ENCODE measurements around the gene ADARB2. TPM values are rescaled to one million over a fixed set of nuclear protein-coding genes. Genes with fewer than 3 reads are reported as not detected.

The ADARB2 gene
- total and polyA plus RNA-seq, 8 donors, result 0.34 to 24.7 (median 3.2) TPM

GRCh38 chr10:1150638-1150955 is 586.7 kb downstream of the ADARB2 start:
- intact Hi-C loops (cut with DNase I), result no loop called here
- Histone ChIP-seq H3K4me3 (no peak overlapping the region), H3K4me1 (no peaks in the 10 kb centered on the region), H3K9me3 (peaks cover 0 to 4% (median 0%) of the 10 kb centered on the region in 4 donors), H3K36me3 (no peaks in the 10 kb centered on the region), H3K27ac (no peak overlapping the region), H3K27me3 (no peaks in the 10 kb centered on the region)
- WGBS, 2 donors, result 73 to 89% methylated on average over 13 of the region's 13 CpGs
- no peak for ATAC-seq
- TF ChIP-seq CTCF (IDR thresholded peaks at IDR 0.05), result no peak
- no peak for FAIRE-seq
- no peak for DNase-seq

GRCh38 chr10:1149793-1150637 is 587.3 kb downstream of the ADARB2 start:
- DNase-seq (peak in 1 of 6 donors; percentile 37), ATAC-seq (peak; percentile 55 to 90 (median 84)), FAIRE-seq (no peak)
- H3K27ac ChIP-seq, result no peak overlapping the region
- no peaks in the 10 kb centered on the region for H3K36me3 ChIP-seq
- H3K27me3 ChIP-seq, result no peaks in the 10 kb centered on the region
- H3K4me3 ChIP-seq, result no peak overlapping the region
- peaks cover 0 to 4% (median 1%) of the 10 kb centered on the region in 4 donors for H3K9me3 ChIP-seq
- no peak for TF ChIP-seq CTCF (IDR thresholded peaks at IDR 0.05)
- 42 to 45% methylated on average over 23 of the region's 23 CpGs for WGBS, 2 donors
- intact Hi-C loops (cut with DNase I), result no loop called here
- no peaks in the 10 kb centered on the region for H3K4me1 ChIP-seq

- H3K4me3 ChIP-seq, result no peak overlapping the region
- TF ChIP-seq CTCF (IDR thresholded peaks at IDR 0.05), result no peak
- no peak overlapping the region for H3K27ac ChIP-seq
- WGBS, 2 donors, result 83 to 87% methylated on average over 17 of the region's 17 CpGs
- FAIRE-seq, result no peak
- peaks cover 0 to 4% (median 1%) of the 10 kb centered on the region in 4 donors for H3K9me3 ChIP-seq
- intact Hi-C loops (cut with DNase I), result no loop called here
- no peaks in the 10 kb centered on the region for H3K4me1 ChIP-seq
- no peak for DNase-seq
- H3K27me3 ChIP-seq, result no peaks in the 10 kb centered on the region
- no peaks in the 10 kb centered on the region for H3K36me3 ChIP-seq
- ATAC-seq, result no peak
These were observed 588.3 kb downstream of the ADARB2 start for GRCh38 chr10:1148855-1149605.

GRCh38 chr10:1147810-1148209 is 589.5 kb downstream of the ADARB2 start:
- ATAC-seq, result no peak
- Histone ChIP-seq H3K4me1 (no peaks in the 10 kb centered on the region), H3K27me3 (no peaks in the 10 kb centered on the region), H3K9me3 (peaks cover 0 to 4% (median 1%) of the 10 kb centered on the region in 4 donors), H3K36me3 (no peaks in the 10 kb centered on the region), H3K4me3 (no peak overlapping the region), H3K27ac (no peak overlapping the region)
- no peak for DNase-seq
- intact Hi-C loops (cut with DNase I), result no loop called here
- 55 to 83% methylated on average over 4 to 5 of the region's 5 CpGs for WGBS, 2 donors
- no peak for TF ChIP-seq CTCF (IDR thresholded peaks at IDR 0.05)
- no peak for FAIRE-seq
